HG03025 (cell line): ENCODE data around the gene MGAT4B.

Source experiments
- ATAC-seq: cut with Tn5 transposase; IDR thresholded peaks from one replicate; pipeline ENCODE4 v1.9.1; 2021; ENCODE audit warnings: mild to moderate bottlenecking, moderate library complexity; ENCODE audit not compliant: unreplicated experiment, low FRiP score

The MGAT4B gene

GRCh38 chr5:179749857-179750508 lies 56.7 kb downstream of the MGAT4B start:
- ATAC-seq: no peak

DNA sequence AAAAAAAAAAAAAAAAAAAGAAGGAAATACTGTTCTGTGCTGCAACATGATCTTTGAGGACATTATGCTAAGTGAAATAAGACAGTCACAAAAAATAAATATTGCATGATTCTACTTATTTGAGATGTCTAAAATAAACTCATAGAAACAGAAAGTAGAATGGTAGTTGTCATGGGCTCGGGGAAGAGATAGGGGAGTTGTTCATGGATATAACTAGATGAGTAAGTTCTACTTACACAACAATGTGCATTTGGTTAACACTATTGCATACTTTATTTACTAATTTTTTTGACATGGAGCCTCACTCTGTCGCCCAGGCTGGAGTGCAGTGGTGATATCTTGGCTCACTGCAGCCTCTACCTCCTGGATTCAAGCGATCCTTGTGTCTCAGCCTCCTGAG lies 58.9 kb downstream of the MGAT4B start:
- no peak for ATAC-seq
